ENCODE results near the gene MBD3L2.
"Not testable (repeated sequence)": the region's sequence is repeated elsewhere in the genome, so short reads cannot be mapped to it uniquely, and the experiment has no call there.

The MBD3L2 gene

DNA sequence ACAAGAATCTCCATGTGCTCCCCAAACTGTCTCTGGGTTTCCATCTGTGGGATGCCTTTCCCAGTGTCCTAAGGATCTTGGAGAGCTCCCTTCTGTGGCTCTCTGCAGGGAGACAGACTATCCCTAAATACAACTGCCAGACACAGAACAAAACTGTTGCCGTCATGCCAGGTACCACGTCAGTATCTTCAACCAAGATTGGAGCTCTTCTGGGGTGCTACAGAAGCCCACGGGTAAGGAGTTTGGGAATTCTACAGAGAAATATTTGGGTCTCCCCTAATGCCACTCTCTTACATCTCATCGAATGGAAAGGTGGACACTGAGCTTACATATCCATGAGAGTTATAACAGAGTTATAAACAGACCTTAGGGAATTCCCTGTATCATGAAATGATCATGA, 14.2 kb downstream of the MBD3L2 start:
- no peak for DNase-seq (ENCODE audit: low read depth)
- no peak overlapping the region for H3K4me3 ChIP-seq (ENCODE audit: low read depth, low read length)
- TF ChIP-seq CTCF (IDR thresholded peaks at IDR 0.05; ENCODE audit: low read depth, low read length, missing control alignments), result no peak

DNA sequence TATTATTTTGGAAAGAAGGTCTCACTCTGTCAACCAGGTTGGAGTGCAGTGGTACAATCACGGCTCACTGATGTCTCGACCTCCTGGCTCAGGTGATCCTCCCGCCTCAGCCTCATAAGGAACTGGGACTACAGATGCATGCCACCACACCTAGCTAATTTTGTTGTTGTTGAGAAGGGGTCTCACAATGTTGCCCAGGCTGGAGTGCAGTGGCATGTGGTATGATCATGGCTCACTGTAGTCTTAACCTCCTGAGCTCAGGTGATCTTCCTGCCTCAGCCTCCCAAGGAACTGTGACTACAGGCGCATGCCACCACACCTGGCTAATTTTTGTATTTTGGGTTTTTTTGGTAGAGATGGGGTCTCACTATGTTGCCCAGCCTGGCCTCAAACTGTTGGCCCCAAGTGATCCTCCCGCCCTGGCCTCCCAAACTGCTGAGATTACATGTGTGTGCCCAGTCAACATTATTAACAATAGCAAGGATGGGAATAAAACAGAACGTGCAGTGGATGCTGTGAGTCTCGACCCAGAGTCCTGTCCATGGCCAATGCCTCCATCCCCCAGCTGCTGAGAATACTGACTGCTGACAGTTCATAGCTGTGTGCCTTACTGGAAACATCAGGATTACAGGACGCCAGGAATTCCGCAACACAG, 14.8 kb downstream of the MBD3L2 start:
- TF ChIP-seq CTCF (IDR thresholded peaks at IDR 0.05; ENCODE audit: low read depth, low read length, missing control alignments), result no peak
- DNase-seq (ENCODE audit: low read depth), result no peak

DNA sequence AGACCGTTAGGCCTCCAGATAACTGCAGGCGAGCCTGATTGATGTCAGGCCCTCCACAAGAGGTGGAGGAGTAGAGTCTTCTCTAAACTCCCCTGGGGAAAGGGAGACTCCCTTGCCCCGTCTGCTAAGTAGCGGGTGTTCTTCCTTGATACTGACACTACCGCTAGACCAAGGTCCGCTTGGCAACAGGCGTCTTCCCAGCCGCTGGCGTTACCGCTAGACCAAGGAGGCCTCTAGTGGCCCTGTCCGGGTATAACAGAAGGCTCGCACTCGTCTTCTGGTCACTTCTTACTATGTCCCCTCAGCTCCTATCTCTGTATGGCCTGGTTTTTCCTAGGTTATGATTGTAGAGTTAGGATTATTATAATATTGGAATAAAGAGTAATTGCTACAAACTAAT, 18.0 kb downstream of the MBD3L2 start:
- H3K4me3 ChIP-seq (ENCODE audit: low read depth, low read length); DNase-seq (ENCODE audit: low read depth): not testable (repeated sequence)

More for the DNA sequence above, 14.8 kb downstream of the MBD3L2 start:
- H3K4me3 ChIP-seq (ENCODE audit: low read depth, low read length), result no peak overlapping the region

- no peak overlapping the region for H3K4me3 ChIP-seq (ENCODE audit: low read depth, low read length)
- DNase-seq (ENCODE audit: low read depth), result no peak
- no peak for TF ChIP-seq CTCF (IDR thresholded peaks at IDR 0.05; ENCODE audit: low read depth, low read length, missing control alignments)
These were observed 18.6 kb downstream of the MBD3L2 start for GRCh38 chr19:7067716-7068115.

- H3K4me3 ChIP-seq (ENCODE audit: low read depth, low read length), result peak overlapping the region; percentile 45
- TF ChIP-seq CTCF (IDR thresholded peaks at IDR 0.05; ENCODE audit: low read depth, low read length, missing control alignments), result no peak
- no peak for DNase-seq (ENCODE audit: low read depth)
These were observed 19.5 kb downstream of the MBD3L2 start for GRCh38 chr19:7068599-7068998.

GRCh38 chr19:7069042-7069903, 20.2 kb downstream of the MBD3L2 start, which contains the start of gene ZNF557:
Gene ZNF557, plus strand, starts transcription at chr19:7069703. Its CDS starts 5,372 bp downstream, at chr19:7075075.
- no peak for TF ChIP-seq CTCF (IDR thresholded peaks at IDR 0.05; ENCODE audit: low read depth, low read length, missing control alignments)
- H3K4me3 ChIP-seq (ENCODE audit: low read depth, low read length), result peak within 1 kb of the TSS; percentile 100
- DNase-seq (ENCODE audit: low read depth), result peak; percentile 94

DNA sequence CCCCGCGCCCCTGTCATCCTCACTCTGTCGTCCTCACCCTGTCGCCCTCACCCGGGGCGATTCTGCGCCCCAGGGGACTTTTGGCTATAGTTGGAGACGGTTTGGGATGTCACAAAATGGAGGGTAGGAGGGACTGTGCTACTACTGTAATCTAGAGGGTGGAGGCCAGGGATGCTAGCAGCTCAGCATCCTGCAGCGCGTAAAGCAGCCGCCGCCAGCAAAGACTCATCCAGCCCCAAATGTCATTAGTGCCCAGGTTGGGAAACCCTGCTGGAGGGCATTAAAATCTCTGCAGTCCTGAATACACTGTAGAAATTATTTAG, 20.7 kb downstream of the MBD3L2 start:
- no peak for TF ChIP-seq CTCF (IDR thresholded peaks at IDR 0.05; ENCODE audit: low read depth, low read length, missing control alignments)
- H3K4me3 ChIP-seq (ENCODE audit: low read depth, low read length), result peak overlapping the region; percentile 100
- DNase-seq (ENCODE audit: low read depth), result no peak
